Measurements from ENCODE around the gene NEDD4L.
"Not testable (repeated sequence)": the region's sequence is repeated elsewhere in the genome, so short reads cannot be mapped to it uniquely, and the experiment has no call there.

The NEDD4L gene

DNA sequence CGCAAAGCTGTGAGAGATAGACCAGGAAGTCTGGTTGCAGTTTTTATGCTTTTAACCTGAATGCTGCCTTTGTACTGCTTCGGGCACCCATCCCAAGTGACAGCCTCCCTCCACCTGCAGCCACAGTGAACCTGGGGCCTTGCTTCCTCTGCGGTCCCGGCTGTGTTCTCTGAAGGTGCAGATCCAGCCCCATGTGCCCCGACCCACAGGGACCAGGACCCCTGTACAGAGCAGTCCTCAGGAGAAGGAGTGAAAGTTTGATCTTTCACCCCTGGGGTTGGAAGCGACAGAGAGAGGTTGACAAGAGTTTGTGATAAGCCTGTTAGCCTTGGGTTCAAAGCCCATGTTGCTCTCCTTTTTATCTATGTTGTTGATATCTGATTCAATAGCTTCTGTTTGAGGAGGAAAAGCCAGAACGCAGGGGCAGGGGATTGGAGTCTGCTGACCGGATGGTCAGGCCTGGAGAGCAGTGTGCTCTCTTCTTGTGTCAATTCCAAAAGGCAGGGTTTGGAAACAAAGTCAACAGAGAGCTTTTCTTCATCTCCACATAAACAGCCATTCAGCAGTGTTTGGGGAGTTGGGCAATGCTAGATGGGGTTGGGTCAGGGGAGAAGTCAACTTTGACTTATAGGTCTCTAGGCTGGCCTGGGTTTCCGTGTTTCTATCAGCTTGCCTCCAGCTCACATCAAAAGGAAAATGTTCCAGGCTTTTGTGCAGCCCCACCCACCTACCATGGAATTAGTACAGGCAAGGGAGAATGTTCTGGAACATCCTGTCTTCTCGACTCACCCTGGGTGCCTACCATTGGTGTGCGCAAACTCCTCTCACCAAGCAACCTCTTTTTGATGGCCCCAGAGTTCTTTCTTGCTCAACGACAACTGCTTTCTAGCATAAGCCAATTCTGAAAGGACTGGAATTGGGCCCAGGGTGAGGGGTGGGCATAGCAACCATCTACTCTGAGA, 369.9 kb downstream of the NEDD4L start:
- no peak for DNase-seq (ENCODE audit: low read depth, low spot score)

DNA sequence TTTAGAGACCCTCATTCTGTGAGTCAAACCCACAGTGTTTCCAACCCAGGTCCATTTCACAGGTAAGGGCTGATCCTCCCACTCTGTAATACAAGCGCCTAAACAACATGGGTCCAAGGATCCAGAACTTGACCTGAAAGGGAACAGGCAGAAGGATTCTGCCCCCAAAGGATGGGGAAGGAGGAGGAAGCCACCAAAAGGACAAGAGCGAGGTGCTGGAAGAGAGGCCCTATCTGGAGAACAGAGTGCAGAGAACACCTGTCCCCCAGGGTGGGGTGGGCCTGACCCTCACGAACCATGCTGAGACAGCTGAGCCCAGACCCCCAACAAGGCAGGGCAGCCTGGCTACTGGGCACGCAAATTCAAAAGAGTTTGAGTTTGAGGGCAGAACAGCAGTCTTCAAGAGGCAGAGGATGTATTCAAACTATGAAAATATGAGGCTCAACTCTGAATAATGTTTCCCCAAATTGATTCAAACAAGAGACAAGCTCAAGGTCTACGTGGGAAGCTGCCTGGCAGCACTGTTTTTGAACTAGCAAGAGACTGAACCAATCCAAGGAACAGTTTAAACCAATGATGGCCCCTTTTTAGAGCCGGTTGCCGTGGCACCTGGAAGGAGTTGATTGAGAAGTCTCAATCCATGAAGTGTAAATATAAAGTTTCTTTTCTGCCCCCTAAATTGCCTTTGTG, 372.1 kb downstream of the NEDD4L start:
- DNase-seq (ENCODE audit: low read depth, low spot score), result no peak

DNA sequence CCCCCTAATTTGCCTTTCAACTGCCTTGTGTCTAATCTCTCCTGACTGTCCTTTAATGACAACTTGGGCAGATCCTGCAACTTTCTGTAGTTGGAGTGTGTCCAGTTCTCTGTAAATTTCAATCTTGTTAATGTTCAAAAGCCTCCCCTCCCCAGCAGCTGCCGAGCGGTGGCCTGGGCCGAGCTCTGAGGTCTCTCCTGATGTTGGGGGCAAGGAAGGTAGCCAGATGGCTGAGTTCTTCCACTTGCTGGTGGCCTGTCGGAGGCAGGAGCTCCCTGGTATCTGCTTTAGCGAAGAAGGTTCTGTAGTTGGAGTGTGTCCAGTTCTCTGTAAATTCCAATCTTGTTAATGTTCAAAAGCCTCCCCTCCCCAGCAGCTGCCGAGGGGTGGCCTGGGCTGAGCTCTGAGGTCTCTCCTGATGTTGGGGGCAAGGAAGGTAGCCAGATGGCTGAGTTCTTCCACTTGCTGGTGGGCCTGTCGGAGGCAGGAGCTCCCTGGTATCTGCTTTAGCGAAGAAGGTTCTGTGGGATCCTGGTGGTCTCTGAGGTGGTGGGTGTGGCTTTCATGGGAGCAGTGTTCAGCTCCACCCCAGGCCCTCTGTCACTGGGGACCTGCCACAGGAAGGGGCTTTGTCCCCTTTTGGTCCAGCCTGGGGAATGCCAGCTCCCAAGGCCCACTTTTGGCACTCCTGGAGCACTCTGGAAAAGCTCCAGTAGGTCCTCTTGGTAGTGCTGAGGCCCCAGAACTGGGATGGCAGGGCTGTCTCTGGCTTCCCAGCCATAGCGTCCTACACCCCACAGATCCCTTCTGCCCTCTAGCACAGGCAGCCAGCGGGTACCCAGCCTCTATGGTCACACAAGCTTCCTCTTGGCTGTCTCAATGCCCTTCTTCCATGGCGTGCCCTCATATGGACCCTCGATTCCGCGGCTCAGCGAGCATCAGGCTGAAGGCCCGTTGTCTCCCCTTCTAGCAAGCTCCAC, 373.0 kb downstream of the NEDD4L start:
- no peak for DNase-seq (ENCODE audit: low read depth, low spot score)

DNA sequence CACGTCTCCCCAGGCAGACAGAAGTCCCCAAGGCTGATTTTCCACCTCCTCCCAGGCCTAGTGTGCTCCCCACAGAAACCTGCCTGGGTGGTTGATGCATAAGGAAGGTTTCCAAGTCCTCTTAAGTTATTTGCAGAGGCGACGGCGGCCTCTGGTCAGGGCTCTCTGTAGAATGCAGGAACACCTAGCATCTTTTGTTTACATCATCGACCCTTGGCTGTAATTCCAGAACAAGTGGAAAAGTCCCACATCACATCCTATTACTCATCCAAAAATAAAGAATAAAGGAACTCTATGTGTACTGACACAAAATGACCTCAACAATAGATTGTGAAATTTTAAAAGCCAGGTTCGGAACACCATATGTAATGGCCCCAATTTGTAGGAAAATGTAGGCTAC, 373.7 kb downstream of the NEDD4L start:
- no peak for DNase-seq (ENCODE audit: low read depth, low spot score)

DNA sequence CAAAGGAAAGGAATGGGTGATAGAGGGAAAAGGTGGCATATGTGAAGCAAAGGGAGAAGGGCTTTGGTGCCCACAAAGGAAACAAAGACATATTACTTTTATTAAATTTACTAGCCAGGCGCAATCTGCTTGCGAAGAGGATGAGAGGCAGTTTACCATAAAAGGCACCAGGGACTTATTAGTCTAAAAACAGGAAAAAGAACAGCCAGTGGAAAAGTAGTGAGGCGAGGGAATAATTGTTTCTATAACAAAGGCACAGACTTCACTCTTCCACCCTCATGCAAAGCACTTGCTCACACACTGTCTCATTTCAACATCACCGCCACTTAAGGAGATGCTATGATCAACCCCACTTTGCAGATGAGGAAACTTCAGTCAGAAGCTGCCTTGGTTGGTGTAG, 374.3 kb downstream of the NEDD4L start:
- no peak for DNase-seq (ENCODE audit: low read depth, low spot score)

DNA sequence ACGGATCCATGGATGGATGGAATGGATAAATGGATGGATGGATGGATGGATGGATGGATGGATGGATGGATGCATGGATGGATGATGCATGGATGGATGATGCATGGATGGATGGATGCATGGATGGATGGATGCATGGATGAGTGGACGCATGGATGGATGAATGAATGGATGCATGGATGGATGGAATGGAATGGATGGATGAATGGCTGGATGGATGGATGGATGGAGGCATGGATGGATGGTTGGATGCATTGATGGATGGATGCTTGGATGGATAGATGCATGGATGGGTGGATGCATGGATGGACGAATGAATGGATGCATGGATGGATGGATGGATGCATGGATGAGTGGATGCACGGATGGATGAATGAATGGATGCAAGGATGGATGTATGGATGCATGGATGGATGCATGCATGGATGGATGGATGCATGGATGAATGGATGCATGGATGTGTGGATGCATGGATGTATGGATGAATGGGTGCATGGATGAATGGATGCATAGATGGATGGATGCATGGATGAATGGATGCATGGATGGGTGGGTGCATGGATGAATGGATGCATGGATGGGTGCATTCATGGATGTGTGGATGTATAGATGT, 375.7 kb downstream of the NEDD4L start:
- no peak for DNase-seq (ENCODE audit: low read depth, low spot score)

DNA sequence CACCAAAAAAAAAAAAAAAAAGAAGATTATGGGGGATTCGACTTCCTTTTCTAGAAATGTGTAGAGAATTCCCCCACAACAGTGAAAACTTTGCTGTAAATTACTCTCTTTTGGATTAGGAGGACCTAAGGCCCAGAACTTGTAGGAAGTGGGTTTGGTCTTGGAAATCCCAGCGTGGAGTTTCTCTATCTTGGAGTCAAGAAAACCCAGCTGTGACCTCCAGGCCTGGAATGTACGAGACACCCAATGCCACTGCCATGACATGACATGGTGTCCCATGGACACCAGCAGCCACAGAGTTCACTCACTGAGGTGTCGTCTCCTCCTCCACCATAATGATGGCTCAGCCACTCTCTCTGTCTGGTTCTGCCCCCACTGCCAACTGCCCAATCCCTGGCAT, 382.6 kb downstream of the NEDD4L start:
- DNase-seq (ENCODE audit: low read depth, low spot score), result no peak

DNA sequence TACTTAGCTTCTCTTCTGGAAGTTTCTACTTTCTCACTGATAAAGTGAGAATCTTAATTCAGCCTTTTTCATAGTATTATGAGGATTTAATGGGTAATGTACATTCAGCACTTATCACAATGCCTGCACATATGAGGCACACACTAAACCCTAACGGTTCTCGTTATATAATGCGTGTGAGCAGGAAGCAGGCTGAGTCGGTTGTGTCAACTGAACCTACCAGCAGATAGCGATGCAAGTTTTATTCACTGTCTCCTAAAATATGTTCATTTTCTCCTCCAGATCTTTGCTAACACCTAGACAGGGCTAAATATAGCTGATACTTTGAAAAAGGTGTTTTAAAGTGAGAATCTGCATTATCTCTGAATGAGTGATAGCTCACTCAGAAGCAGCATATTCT, 383.3 kb downstream of the NEDD4L start:
- DNase-seq (ENCODE audit: low read depth, low spot score), result no peak

DNA sequence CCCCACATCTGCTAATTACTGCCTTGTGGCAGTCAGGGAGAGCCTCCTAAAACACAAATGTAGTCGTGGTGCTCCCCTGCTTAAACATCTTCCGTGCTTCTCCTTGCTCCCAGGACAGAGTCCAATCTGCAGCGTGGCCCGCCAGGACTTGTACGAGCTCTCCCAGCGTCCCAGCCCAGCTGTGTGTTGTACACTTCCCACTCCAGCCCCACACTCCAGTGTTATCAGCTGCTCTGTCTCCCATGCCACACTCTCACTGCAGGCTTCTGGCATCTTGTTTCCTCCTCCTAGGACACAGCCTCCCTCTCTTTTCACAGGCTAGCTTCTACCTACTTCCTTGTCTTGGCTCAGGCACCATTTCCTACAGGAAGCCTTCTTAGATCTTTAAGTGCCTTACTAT, 385.4 kb downstream of the NEDD4L start:
- no peak for DNase-seq (ENCODE audit: low read depth, low spot score)

DNA sequence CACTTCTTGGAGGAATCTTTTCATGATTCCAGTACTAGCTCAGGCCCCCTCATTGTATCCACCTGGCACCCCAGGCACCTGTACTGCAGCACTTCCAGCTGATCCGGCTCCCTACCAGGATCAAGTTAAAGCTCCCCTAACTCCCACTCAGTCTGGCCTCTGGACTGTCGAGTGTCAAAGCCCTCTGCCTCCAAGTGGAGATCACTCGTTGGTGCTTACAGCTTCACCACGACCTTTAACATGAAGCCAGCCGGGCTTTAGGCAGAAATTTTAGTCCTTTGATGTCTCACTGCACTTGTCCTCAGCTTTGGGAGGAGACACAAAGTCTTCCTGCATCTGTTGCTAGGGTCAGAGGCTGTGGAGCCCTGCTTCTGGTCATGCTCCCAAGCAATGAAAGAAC, 387.2 kb downstream of the NEDD4L start:
- DNase-seq (ENCODE audit: low read depth, low spot score), result no peak

DNA sequence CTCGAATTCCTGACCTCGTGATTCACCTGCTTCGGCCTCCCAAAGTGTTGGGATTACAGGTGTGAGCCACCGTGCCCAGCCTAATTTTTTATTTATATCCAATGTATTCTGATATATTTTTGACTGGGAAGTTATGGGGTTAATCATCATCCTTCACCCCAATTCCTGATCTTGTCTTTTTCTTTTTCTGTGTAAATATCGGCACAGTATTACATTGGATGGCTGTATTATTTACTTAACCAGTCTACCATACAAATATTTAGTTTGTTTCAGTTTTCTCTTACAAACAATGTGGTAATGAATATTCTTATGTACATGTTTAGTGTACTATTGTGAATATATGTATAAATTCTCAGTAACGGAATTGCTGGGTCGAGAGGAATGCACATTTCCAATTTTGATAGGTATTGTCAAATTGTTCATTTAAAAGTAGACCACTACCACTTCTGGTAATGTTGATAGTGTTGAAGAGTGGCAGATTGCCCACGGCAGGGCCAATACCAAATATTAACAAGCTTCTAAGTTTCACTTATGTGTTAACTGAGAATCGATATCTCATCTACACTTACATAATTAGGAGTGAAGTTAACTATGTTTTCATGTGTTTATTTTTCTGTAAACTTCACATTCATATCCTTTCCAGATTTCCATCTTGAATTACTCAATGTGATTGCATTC, 388.2 kb downstream of the NEDD4L start:
- no peak for DNase-seq (ENCODE audit: low read depth, low spot score)

DNA sequence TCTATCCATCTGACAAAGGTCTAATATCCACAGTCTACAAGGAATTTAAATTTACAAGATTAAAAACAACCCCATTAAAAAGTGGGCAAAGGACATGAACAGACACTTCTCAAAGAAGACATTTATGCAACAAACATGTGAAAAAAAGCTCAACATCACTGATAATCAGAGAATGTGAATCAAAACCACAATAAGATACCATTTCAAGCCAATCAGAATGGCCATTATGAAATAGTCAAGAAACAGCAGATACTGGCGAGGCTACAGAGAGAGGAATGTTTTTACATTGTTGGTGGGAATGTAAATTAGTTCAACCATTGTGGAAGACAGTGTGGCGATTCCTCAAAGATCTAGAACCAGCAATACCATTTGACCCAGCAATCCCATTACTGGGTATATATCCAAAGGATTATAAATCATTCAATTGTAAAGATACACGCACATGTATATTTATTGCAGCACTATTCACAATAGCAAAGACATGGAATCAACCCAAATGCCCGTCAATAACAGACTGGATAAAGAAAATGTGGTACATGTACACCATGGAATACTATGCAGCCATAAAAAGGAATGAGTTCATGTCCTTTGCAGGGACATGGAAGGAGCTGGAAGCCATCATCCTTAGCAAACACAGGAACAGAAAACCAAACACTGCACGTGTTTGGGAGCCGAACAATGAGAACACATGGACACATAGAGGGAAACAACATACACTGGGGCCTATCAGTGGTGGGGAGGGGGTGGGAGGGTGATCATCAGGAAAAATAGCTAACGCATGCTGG, 391.4 kb downstream of the NEDD4L start:
- DNase-seq (ENCODE audit: low read depth, low spot score), result not testable (repeated sequence)

DNA sequence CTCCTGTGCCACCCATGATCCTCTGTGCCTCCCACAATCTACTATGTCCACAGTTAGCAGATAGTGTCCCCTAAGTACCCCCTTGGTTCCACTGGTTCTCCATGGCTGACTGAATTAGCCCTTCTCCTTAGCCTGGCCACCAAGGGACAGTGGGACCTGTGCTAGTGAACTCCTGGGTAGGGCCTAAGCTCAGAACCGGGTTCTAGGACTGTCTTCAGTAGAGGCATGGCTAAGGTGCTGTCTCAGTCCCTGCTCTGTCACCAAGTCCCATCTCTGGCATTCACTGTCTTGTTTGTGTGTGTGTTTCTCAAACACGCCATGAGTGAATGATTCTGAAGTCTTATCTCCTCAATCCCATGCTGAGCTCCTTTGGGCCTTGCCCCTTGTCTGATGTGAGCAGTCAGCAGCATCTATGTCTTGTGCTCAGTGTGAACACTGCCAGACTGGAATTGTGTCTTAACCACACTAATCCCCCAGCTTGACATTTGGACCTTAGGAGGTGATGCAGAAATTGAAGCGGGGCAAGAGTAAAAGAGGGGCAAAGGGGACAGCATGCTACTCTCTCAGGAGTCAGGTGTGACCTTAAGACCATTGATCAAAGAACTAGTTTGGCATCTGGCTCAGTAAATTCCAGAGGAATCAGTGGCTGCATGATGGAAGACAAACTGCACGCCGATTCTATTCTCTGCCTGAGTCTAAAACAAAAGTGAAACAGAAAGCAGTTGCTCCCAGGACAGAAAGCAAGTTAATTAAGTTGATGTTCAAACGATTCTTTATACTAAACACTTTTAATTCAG, 394.3 kb downstream of the NEDD4L start:
- no peak for DNase-seq (ENCODE audit: low read depth, low spot score)

DNA sequence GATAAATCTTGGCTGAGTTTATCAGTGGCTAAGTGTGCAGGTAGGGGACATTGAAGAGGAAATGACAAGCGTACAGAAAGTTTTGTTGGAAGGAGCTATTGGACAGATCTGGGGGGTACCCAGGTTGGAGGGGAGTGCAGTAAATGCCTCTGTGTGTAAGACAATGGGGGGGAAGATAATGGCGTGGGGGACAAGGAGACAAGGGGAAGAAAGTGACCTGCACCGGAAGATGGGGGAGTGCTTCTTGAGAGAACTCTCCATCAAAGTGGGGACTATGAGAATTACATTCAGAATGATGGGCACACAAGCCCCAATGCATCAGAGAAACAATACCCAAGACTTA, 394.9 kb downstream of the NEDD4L start:
- DNase-seq (ENCODE audit: low read depth, low spot score), result no peak

DNA sequence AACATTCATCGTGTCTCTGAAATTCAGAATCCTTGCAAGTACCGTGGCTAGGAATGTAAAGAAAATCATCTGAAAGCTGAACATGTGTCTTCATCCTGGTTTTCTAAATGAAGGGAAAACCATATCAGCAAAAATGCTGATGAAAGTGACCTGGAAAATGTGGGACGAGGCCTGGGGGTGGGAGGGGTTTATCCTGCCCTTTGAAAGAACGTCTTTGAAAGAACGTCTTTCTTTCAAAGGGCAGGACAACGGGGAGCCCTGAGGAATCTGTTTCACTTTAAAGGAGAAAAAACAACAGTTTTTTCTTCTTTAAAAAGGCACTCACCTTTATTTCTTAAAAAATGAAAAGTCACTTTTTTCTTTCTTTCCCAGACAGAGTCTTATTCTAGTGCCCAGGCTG, 399.6 kb downstream of the NEDD4L start:
- DNase-seq (ENCODE audit: low read depth, low spot score), result no peak

DNA sequence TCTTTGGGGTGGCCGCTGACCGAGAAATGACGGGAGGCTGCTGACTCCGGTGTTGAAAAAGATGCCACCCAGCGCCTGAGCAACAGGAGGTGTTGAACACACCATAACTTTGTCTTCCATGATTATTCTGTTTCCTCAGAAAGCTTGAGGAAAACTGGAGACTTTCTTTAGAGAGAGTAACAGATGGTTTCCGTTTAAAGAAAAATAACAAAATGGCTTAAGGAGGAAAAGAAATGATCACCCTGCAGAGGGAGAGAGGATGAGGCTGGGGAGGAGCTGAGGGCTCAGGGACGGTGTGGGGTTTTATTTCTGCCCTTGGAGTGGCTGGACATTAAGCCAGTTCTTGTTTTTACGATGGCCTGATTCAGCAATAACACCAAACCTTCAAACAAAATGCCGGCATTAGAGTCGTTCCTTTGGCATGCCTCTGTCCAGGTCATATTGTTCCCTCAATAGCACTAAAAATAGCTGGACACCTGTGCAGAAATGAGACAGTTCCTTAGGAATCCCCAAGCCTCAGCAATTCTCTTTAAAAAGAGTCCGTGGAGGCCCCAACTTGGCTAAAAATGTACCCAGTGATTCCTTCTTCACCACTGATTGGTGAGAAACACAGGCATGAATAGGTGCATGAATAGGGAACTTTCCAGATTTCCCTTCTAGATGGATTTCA, 402.5 kb downstream of the NEDD4L start:
- DNase-seq (ENCODE audit: low read depth, low spot score), result no peak

DNA sequence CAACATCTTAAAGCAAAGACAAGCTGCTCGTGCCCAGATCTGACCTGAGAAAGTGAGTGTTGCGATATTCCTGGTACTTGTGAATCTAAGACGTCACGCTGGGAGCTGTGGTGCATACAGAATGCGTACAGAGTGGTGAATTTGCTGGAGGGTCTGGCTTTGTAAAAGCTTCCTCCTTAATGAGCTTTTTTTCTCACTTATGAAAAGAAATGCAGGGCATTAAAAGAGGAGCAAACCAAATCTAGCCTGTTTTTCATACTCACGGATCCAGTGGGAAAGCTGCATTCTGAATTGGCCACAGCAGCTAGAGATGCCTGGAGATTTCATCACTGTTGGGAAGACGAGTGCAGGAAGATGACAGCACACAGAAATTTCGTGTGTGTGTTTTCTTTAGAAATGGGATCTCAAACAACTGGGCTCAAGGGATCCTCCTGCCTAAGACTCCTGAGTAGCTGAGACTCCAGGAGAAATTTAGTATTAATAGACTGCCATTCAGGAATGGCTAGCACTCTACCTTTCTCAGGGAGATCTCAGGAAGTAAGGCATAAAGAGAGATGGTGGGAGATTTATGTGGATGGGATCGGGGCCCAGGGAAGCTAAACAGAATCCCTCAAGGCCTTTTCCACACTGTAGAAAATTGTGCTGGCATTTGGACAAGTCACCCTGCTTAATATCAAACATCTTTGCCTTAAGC, 403.5 kb downstream of the NEDD4L start:
- no peak for DNase-seq (ENCODE audit: low read depth, low spot score)

DNA sequence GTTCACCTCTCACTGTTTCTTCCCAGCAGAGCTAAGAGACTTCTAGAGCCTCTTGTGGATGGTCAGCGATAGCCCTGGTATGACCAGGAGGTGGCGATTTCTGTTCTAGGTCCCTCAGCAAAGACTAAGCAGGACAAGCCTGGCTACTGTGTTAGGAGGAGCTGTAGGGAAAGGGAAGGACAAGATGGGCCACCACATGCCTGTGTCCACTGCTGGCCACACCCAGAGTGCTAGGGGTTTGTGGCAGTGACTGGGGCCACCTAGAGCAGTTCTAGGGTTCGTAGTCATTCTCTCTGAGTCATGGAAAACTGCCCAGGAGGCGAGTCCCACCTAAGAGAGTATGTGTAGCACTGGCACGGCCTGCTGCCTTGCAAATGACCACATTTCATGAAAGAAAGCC, 405.4 kb downstream of the NEDD4L start:
- DNase-seq (ENCODE audit: low read depth, low spot score), result no peak
